ENCODE data around the gene PIGL. TPM values are rescaled to one million over a fixed set of nuclear protein-coding genes. Genes with fewer than 3 reads are reported as not detected.

The PIGL gene
- total and polyA plus RNA-seq, 2 donors (not counting 1 experiment from before 2014, with no cell fraction given) = 86.7 to 88.2 TPM

DNA sequence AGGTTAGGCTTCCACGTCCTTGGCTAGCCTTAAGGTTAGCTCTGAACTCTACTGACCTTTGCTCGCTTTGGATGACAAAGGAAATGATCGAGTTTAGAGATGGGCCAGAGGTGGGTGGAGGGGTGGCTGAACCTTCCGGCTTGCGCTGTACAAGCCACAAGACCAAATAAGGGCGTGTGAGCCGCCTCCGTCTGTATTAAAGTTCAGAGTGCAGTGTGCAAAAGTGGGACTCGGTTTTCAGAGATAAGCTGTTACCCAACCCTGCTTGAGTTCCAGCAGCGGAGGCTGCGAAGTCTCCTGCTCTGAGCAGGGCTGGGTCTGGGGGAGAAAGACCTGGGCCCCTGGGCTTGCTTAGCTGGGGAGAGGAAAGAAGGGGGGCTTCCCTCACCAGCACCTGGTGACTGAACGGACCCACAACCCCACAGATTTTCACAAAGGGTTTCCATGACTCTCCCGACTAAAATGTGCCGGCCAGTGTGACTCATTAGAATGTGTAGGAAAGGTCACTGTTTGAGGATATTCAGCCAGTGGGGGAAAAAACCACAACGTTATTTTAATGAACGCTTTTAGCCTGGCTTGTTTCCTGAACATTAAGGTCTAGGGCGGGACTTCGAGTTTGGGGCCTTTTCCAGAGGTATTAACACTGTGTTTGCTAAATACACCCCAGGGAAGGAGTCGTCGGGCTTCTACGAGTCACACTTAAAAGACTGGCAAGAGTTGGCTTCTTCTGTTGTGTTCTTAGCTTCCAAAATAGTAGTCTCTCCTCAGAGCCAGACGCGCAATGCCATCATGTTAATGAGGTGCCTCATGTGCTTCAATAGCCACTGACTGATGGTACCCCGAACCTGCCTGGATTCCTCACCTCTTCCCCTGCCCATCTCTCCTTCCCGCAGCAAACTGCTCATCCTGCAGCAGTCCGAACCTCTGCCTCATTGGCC lies 69.3 kb downstream of the PIGL start:
- H2AFZ ChIP-seq (ENCODE audit: insufficient read depth, low read depth, low read length, poor library complexity, severe bottlenecking) = peak overlapping the region; percentile 75
- DNase-seq = peak; percentile 74
- CTCF ChIA-PET = interaction anchor here (0.6 to 3.0 kb wide), 16 partner anchors 14 to 235 kb away, joined by 3 to 22 read pairs (median 4); partner anchors contain the start of genes CENPV, NCOR1, PIGL and TRPV2

More for the DNA sequence above, 69.3 kb downstream of the PIGL start:
- peak overlapping the region; percentile 98 for H3K27ac Mint-ChIP-seq
- peak overlapping the region; percentile 91 to 94 for H3K27ac ChIP-seq (ENCODE audit: low read length in 2 of 2)
- peak overlapping the region; percentile 85 for H3K4me2 ChIP-seq (replicated peaks; ENCODE audit: low read depth, low read length, poor library complexity, severe bottlenecking)
- H3K9me3 ChIP-seq (ENCODE audit: control extremely low read depth in 1 of 3, control insufficient read depth in 2 of 3, insufficient read depth in 1 of 3, low read length in 2 of 3) = no peaks in the 10 kb centered on the region
- H3K4me1 Mint-ChIP-seq = peaks cover 56% of the 10 kb centered on the region
- peaks cover 3% of the 10 kb centered on the region for H3K79me2 ChIP-seq (ENCODE audit: control insufficient read depth, insufficient read depth, low read length)
- intact Hi-C loops (cut with micrococcal nuclease) = loop anchor here (2.0 kb wide), 2 partner anchors 153 to 283 kb away; partner anchors contain the start of gene ZNF287
- POLR2A ChIA-PET = interaction anchor here (0.6 to 2.5 kb wide), 11 partner anchors 18 to 250 kb away, joined by 3 to 11 read pairs (median 3); partner anchors contain the start of genes CENPV, NCOR1, TRPV2 and UBB
- peak overlapping the region in 4 of 5 experiments; percentile 23 to 61 (median 44) for H3K4me3 ChIP-seq (ENCODE audit: control extremely low read depth in 1 of 5, extremely low read depth in 1 of 5, insufficient read depth in 1 of 5, low read depth in 2 of 5, low read length in 4 of 5)
- ATAC-seq (ENCODE audit: low read depth) = peak; percentile 66
- peak overlapping the region; percentile 86 for H3K4me3 Mint-ChIP-seq
- 6% methylated on average over 24 of the region's 26 CpGs for WGBS (ENCODE audit: insufficient coverage)
- H3K9ac ChIP-seq (ENCODE audit: low read length) = peak overlapping the region; percentile 65
- no peaks in the 10 kb centered on the region for H3K36me3 ChIP-seq (replicated peaks in 1 of 2; ENCODE audit: control extremely low read depth in 1 of 2, control insufficient read depth in 1 of 2, extremely low read depth in 1 of 2, insufficient read depth in 2 of 2, low read length in 1 of 2)
- H3K27me3 ChIP-seq (replicated peaks in 1 of 4; ENCODE audit: control extremely low read depth in 1 of 4, control insufficient read depth in 3 of 4, insufficient read depth in 4 of 4, low read length in 3 of 4) = no peaks in the 10 kb centered on the region
- H3K4me1 ChIP-seq (ENCODE audit: control insufficient read depth in 2 of 2, insufficient read depth in 2 of 2, low read length in 2 of 2) = peaks cover 59 to 65% of the 10 kb centered on the region in 2 donors
- no peaks in the 10 kb centered on the region for H3K27me3 Mint-ChIP-seq
- H4K20me1 ChIP-seq (ENCODE audit: control insufficient read depth, insufficient read depth, low read length, poor library complexity, severe bottlenecking) = no peaks in the 10 kb centered on the region
- no peak for TF ChIP-seq EZH2 (IDR thresholded peaks at IDR 0.05; ENCODE audit: borderline replicate concordance, insufficient read depth, low read depth, low read length, poor library complexity, severe bottlenecking)
- TF ChIP-seq, protein P1, sequence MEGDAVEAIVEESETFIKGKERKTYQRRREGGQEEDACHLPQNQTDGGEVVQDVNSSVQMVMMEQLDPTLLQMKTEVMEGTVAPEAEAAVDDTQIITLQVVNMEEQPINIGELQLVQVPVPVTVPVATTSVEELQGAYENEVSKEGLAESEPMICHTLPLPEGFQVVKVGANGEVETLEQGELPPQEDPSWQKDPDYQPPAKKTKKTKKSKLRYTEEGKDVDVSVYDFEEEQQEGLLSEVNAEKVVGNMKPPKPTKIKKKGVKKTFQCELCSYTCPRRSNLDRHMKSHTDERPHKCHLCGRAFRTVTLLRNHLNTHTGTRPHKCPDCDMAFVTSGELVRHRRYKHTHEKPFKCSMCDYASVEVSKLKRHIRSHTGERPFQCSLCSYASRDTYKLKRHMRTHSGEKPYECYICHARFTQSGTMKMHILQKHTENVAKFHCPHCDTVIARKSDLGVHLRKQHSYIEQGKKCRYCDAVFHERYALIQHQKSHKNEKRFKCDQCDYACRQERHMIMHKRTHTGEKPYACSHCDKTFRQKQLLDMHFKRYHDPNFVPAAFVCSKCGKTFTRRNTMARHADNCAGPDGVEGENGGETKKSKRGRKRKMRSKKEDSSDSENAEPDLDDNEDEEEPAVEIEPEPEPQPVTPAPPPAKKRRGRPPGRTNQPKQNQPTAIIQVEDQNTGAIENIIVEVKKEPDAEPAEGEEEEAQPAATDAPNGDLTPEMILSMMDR (IDR thresholded peaks at IDR 0.05) = no peak
- no peaks in the 10 kb centered on the region for H3K9me3 Mint-ChIP-seq (ENCODE audit: insufficient read depth)

All from B cell (primary cell).